Right lobe of liver (tissue), 4 donors: Measurements from ENCODE around the gene SPTBN1.

ENCODE experiments used
- POLR2A ChIP-seq: fragments of 450-650 bp; IDR thresholded peaks from one replicate; pipeline ENCODE4 v1.6.1; 2017; ENCODE audit warnings: antibody characterized with exemption, mild to moderate bottlenecking
- TF ChIP-seq, protein P1 (sequence below), 4 donors: fragments of 200-600 bp in 3 of 4; fragments of 450-650 bp in 1 of 4; IDR thresholded peaks; one replicate each; pipeline versions ENCODE4 v1.5.1 to v1.8.0; 2016 to 2022; ENCODE audit warnings: antibody characterized with exemption in 4 of 4, mild to moderate bottlenecking in 2 of 4
- donor health status: DM: no; HTN: no; CAD: no.
- donor health status: DM: no; HTN: no; CAD: no.
- donor health status: DM: no; HTN: yes; CAD: no.

GRCh38 chr2:54560146-54560881 is 104.2 kb downstream of the SPTBN1 start:
- TF ChIP-seq, protein P1, sequence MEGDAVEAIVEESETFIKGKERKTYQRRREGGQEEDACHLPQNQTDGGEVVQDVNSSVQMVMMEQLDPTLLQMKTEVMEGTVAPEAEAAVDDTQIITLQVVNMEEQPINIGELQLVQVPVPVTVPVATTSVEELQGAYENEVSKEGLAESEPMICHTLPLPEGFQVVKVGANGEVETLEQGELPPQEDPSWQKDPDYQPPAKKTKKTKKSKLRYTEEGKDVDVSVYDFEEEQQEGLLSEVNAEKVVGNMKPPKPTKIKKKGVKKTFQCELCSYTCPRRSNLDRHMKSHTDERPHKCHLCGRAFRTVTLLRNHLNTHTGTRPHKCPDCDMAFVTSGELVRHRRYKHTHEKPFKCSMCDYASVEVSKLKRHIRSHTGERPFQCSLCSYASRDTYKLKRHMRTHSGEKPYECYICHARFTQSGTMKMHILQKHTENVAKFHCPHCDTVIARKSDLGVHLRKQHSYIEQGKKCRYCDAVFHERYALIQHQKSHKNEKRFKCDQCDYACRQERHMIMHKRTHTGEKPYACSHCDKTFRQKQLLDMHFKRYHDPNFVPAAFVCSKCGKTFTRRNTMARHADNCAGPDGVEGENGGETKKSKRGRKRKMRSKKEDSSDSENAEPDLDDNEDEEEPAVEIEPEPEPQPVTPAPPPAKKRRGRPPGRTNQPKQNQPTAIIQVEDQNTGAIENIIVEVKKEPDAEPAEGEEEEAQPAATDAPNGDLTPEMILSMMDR (IDR thresholded peaks at IDR 0.05) = peak in 1 of 4 donors; percentile 21
- TF ChIP-seq POLR2A = peak; percentile 44
